HG03025 (cell line): ENCODE measurements around the gene BIRC5.
"Not testable (repeated sequence)": the region's sequence is repeated elsewhere in the genome, so short reads cannot be mapped to it uniquely, and the experiment has no call there.

Source experiments
- ATAC-seq: cut with Tn5 transposase; IDR thresholded peaks from one replicate; pipeline ENCODE4 v1.9.1; 2021; ENCODE audit warnings: mild to moderate bottlenecking, moderate library complexity; ENCODE audit not compliant: unreplicated experiment, low FRiP score

BIRC5 gene

GRCh38 chr17:78237401-78238012, 23.5 kb downstream of the BIRC5 start:
- no peak for ATAC-seq

- ATAC-seq: no peak
These were observed 24.9 kb downstream of the BIRC5 start for GRCh38 chr17:78238823-78239488.

- ATAC-seq: no peak
These were observed 25.5 kb downstream of the BIRC5 start for GRCh38 chr17:78239489-78239931.

GRCh38 chr17:78240012-78240655, 26.1 kb downstream of the BIRC5 start:
- no peak for ATAC-seq

- no peak for ATAC-seq
These were observed 26.8 kb downstream of the BIRC5 start for GRCh38 chr17:78240839-78241238.

- no peak for ATAC-seq
These were observed 27.4 kb downstream of the BIRC5 start for GRCh38 chr17:78241277-78242023.

- no peak for ATAC-seq
These were observed 28.1 kb downstream of the BIRC5 start for GRCh38 chr17:78242024-78242742.

- ATAC-seq: no peak
These were observed 33.3 kb downstream of the BIRC5 start for GRCh38 chr17:78247304-78247703.

- ATAC-seq: no peak
These were observed 34.2 kb downstream of the BIRC5 start for GRCh38 chr17:78248051-78248914.

GRCh38 chr17:78249074-78249817, 35.2 kb downstream of the BIRC5 start:
- ATAC-seq: no peak

- ATAC-seq: no peak
These were observed 36.1 kb downstream of the BIRC5 start for GRCh38 chr17:78249818-78250806.

GRCh38 chr17:78250891-78251772, 37.1 kb downstream of the BIRC5 start:
- peak; percentile 45 for ATAC-seq

GRCh38 chr17:78251773-78252103, 37.7 kb downstream of the BIRC5 start:
- no peak for ATAC-seq

GRCh38 chr17:78252111-78252634, 38.1 kb downstream of the BIRC5 start:
- ATAC-seq: no peak

- no peak for ATAC-seq
These were observed 38.9 kb downstream of the BIRC5 start for GRCh38 chr17:78252701-78253635.

- not testable (repeated sequence) for ATAC-seq
These were observed 39.5 kb downstream of the BIRC5 start for GRCh38 chr17:78253636-78253945.
